ENCODE measurements around the gene KCND3. TPM values are rescaled to one million over a fixed set of nuclear protein-coding genes. Genes with fewer than 3 reads are reported as not detected.

KCND3 gene
- total RNA-seq, 1 experiment from 2014 or later = 0.15 TPM

- TF ChIP-seq, protein P1, sequence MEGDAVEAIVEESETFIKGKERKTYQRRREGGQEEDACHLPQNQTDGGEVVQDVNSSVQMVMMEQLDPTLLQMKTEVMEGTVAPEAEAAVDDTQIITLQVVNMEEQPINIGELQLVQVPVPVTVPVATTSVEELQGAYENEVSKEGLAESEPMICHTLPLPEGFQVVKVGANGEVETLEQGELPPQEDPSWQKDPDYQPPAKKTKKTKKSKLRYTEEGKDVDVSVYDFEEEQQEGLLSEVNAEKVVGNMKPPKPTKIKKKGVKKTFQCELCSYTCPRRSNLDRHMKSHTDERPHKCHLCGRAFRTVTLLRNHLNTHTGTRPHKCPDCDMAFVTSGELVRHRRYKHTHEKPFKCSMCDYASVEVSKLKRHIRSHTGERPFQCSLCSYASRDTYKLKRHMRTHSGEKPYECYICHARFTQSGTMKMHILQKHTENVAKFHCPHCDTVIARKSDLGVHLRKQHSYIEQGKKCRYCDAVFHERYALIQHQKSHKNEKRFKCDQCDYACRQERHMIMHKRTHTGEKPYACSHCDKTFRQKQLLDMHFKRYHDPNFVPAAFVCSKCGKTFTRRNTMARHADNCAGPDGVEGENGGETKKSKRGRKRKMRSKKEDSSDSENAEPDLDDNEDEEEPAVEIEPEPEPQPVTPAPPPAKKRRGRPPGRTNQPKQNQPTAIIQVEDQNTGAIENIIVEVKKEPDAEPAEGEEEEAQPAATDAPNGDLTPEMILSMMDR (conservative IDR thresholded peaks at IDR 0.05) = no peak
- Histone ChIP-seq H3K27ac (ENCODE audit: insufficient read length, low read depth, low read length) (no peak overlapping the region), H3K56ac (ENCODE audit: insufficient read length, low read depth, low read length) (no peak overlapping the region), H2BK20ac (ENCODE audit: low read depth, low read length, poor library complexity, severe bottlenecking) (no peak overlapping the region), H2AK5ac (ENCODE audit: insufficient read length, low read length) (no peak overlapping the region), H3K79me2 (ENCODE audit: insufficient read depth, low read length) (no peaks in the 10 kb centered on the region), H4K8ac (replicated peaks; ENCODE audit: insufficient read length, low read depth, low read length) (no peak overlapping the region), H4K20me1 (ENCODE audit: control insufficient read depth, insufficient read depth, insufficient read length) (no peaks in the 10 kb centered on the region), H4K5ac (ENCODE audit: insufficient read length, low read depth, low read length) (no peak overlapping the region), H3T11ph (ENCODE audit: low read length) (no peak overlapping the region), H2BK15ac (ENCODE audit: low read depth, low read length) (no peak overlapping the region), H2BK5ac (ENCODE audit: insufficient read length, low read length) (no peak overlapping the region), H3K4me1 (ENCODE audit: insufficient read depth, low read length) (peaks cover 4% of the 10 kb centered on the region; the same call in 1 of the 2 replicates), H3K79me1 (ENCODE audit: insufficient read depth, low read depth, low read length, poor library complexity, severe bottlenecking) (no peaks in the 10 kb centered on the region), H3K23ac (ENCODE audit: insufficient read length, low read depth, low read length) (no peak overlapping the region), H2BK12ac (ENCODE audit: insufficient read length, low read depth, low read length) (no peak overlapping the region), H3K4me2 (ENCODE audit: insufficient read depth, insufficient read length, low read length) (no peak overlapping the region), H3K9ac (ENCODE audit: extremely low read depth, insufficient read length, low read length) (no peak overlapping the region), H3K27me3 (ENCODE audit: insufficient read depth, low read length) (no peaks in the 10 kb centered on the region; the same call in 1 of the 2 replicates), H3K18ac (ENCODE audit: insufficient read length, low read depth, low read length) (no peak overlapping the region), H3K23me2 (ENCODE audit: insufficient read length, low read depth, low read length, poor library complexity, severe bottlenecking) (no peaks in the 10 kb centered on the region), H3K4ac (ENCODE audit: low read depth, low read length) (no peak overlapping the region), H4K91ac (ENCODE audit: insufficient read length, low read depth, low read length) (no peak overlapping the region), H3K14ac (ENCODE audit: insufficient read depth, low read length) (no peak overlapping the region), H2BK120ac (ENCODE audit: low read depth, low read length, poor library complexity, severe bottlenecking) (no peak overlapping the region), H2AFZ (ENCODE audit: low read length) (no peak overlapping the region), H3K9me3 (ENCODE audit: control insufficient read depth, low read depth, low read length) (no peaks in the 10 kb centered on the region)
- Mint-ChIP-seq H3K4me1 (peaks cover 42 to 52% of the 10 kb centered on the region in 2 experiments), H3K9me3 (no peaks in the 10 kb centered on the region; a peak in 1 of 5 replicates), H3K4me3 (no peak overlapping the region), H3K27me3 (ENCODE audit: low read depth) (peaks cover 48% of the 10 kb centered on the region), H3K27ac (no peak overlapping the region; a peak in 1 of 7 replicates), H3K36me3 (ENCODE audit: insufficient read depth in 1 of 3, low read depth in 3 of 3) (no peaks in the 10 kb centered on the region)
- no CpG with 5 or more reads among the region's 4 CpGs for WGBS (ENCODE audit: extremely low coverage, insufficient read length, low lambda C conversion rate)
- no peak for DNase-seq
Measured at GRCh38 chr1:111906111-111906510, 83.4 kb downstream of the KCND3 start.

Measured in H9 (cell line).